ENCODE measurements around the gene OLFM2.

The OLFM2 gene

DNA sequence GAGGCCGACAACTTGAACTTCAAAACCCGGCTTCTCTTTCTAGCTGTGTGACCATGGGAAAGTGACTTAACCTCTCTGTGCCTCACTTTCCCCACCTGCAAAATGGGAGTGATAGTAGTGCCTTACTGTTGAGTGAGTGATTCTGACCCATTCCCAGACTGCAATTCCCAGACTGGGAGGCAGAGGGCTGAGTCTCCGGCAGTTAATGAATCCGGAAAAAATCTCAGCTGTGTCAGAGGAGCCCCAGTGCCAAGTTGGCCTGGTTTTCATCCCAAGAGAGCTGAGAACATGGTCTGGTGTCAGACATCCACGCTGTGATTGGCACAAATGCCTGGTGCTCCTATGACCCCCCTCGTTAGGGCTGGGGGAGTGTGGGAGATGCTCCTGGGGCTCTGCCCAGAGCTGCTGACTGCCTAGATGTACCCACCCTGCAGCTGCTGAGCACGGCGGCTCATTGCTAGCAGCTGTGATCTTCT is 51.2 kb downstream of the OLFM2 start:
- Histone ChIP-seq H3K36me3 (ENCODE audit: insufficient read depth) (no peaks in the 10 kb centered on the region), H4K20me1 (ENCODE audit: insufficient read depth) (no peaks in the 10 kb centered on the region), H3K27ac (no peak overlapping the region), H3K9ac (no peak overlapping the region), H3K27me3 (ENCODE audit: insufficient read depth, low read depth) (peaks cover 49% of the 10 kb centered on the region), H2AFZ (ENCODE audit: low read depth) (no peak overlapping the region), H3K4me1 (ENCODE audit: low read depth, poor library complexity, severe bottlenecking) (no peaks in the 10 kb centered on the region), H3K79me2 (ENCODE audit: insufficient read depth, low read depth) (no peaks in the 10 kb centered on the region), H3K4me3 (IDR thresholded peaks at IDR 0.05; ENCODE audit: insufficient read depth, low read depth, low read length) (no peak overlapping the region), H3K4me2 (no peak overlapping the region)
- TF ChIP-seq, protein P1, sequence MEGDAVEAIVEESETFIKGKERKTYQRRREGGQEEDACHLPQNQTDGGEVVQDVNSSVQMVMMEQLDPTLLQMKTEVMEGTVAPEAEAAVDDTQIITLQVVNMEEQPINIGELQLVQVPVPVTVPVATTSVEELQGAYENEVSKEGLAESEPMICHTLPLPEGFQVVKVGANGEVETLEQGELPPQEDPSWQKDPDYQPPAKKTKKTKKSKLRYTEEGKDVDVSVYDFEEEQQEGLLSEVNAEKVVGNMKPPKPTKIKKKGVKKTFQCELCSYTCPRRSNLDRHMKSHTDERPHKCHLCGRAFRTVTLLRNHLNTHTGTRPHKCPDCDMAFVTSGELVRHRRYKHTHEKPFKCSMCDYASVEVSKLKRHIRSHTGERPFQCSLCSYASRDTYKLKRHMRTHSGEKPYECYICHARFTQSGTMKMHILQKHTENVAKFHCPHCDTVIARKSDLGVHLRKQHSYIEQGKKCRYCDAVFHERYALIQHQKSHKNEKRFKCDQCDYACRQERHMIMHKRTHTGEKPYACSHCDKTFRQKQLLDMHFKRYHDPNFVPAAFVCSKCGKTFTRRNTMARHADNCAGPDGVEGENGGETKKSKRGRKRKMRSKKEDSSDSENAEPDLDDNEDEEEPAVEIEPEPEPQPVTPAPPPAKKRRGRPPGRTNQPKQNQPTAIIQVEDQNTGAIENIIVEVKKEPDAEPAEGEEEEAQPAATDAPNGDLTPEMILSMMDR (conservative IDR thresholded peaks at IDR 0.05; ENCODE audit: low read depth, low read length): no peak

DNA sequence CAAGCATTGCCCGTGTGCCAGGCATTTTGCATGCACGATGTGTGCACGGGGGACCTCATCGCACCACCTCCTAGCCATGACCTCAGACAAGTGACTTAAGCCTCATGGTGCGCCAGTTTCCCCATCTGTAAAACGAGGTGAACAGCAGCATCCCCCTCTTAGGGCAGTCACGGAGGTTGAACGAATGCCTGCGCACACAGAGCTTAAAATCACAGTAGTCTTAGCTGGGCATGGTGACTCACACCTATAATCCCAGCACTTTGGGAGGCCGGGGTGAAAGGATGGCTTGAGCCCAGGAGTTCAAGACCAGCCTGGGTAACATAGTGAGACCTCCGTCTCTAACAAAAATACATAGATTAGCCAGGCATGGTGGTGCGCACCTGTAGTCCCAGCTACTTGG is 52.6 kb downstream of the OLFM2 start:
- no peaks in the 10 kb centered on the region for H3K79me2 ChIP-seq (ENCODE audit: insufficient read depth, low read depth)
- H3K4me3 ChIP-seq (IDR thresholded peaks at IDR 0.05; ENCODE audit: insufficient read depth, low read depth, low read length): no peak overlapping the region
- TF ChIP-seq, protein P1 (conservative IDR thresholded peaks at IDR 0.05; ENCODE audit: low read depth, low read length): no peak
- H3K36me3 ChIP-seq (ENCODE audit: insufficient read depth): no peaks in the 10 kb centered on the region
- H4K20me1 ChIP-seq (ENCODE audit: insufficient read depth): no peaks in the 10 kb centered on the region
- H3K27ac ChIP-seq: no peak overlapping the region
- H3K9ac ChIP-seq: no peak overlapping the region
- no peaks in the 10 kb centered on the region for H3K4me1 ChIP-seq (ENCODE audit: low read depth, poor library complexity, severe bottlenecking)
- H3K4me2 ChIP-seq: no peak overlapping the region
- no peak overlapping the region for H2AFZ ChIP-seq (ENCODE audit: low read depth)
- H3K27me3 ChIP-seq (ENCODE audit: insufficient read depth, low read depth): peaks cover 38% of the 10 kb centered on the region

DNA sequence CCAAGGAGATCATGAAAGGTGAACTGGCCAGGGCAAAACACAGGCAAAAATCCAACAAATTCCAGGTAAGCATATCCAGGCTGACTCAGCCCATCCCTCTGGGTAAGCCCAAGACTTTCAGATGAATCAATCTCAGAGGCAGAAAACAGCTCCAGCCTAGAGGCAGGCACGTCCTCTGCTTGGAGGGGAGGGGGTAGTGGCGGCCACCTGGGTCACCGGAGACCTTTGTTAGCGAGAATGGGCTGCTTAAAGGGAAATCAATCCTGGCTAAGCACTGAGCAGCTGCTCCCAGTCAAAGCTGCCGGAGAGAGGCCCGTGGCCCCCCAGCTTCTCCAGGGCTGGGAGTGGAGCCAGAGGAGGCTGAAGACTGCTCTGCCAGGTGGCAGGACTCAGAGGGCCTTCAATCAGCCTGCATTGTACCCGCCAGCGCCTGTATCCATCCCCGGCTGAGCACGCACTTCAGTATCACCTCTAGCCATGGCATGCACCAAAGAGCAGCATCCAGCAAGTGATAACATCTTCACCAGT is 53.0 kb downstream of the OLFM2 start:
- Histone ChIP-seq H3K27me3 (ENCODE audit: insufficient read depth, low read depth) (peaks cover 34% of the 10 kb centered on the region), H4K20me1 (ENCODE audit: insufficient read depth) (no peaks in the 10 kb centered on the region), H3K4me1 (ENCODE audit: low read depth, poor library complexity, severe bottlenecking) (no peaks in the 10 kb centered on the region), H3K27ac (no peak overlapping the region), H2AFZ (ENCODE audit: low read depth) (no peak overlapping the region), H3K4me2 (no peak overlapping the region), H3K9ac (no peak overlapping the region), H3K4me3 (IDR thresholded peaks at IDR 0.05; ENCODE audit: insufficient read depth, low read depth, low read length) (no peak overlapping the region), H3K36me3 (ENCODE audit: insufficient read depth) (no peaks in the 10 kb centered on the region), H3K79me2 (ENCODE audit: insufficient read depth, low read depth) (no peaks in the 10 kb centered on the region)
- TF ChIP-seq, protein P1 (conservative IDR thresholded peaks at IDR 0.05; ENCODE audit: low read depth, low read length): no peak

DNA sequence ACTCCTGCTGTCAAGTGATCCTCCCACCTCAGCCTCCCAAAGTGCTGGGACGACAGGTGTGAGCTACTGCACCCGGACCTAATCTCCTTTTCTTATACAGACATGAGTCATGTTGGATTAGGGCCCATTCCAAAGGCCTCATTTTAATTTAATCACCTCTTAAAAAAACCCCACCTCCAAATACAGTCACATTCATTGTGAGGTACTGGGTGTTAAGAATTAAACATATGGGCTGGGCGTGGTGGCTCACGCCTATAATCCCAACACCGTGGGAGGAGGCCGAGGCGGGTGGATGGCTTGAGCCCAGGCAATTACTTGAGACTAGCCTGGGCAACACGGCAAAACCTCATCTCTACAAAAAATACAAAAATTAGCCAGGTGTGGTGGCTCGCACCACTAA is 54.6 kb downstream of the OLFM2 start:
- Histone ChIP-seq H3K27me3 (ENCODE audit: insufficient read depth, low read depth) (peaks cover 22% of the 10 kb centered on the region; the same call in 1 of the 2 replicates), H3K4me3 (IDR thresholded peaks at IDR 0.05; ENCODE audit: insufficient read depth, low read depth, low read length) (no peak overlapping the region), H3K27ac (no peak overlapping the region), H3K4me2 (no peak overlapping the region), H3K79me2 (ENCODE audit: insufficient read depth, low read depth) (no peaks in the 10 kb centered on the region), H4K20me1 (ENCODE audit: insufficient read depth) (no peaks in the 10 kb centered on the region), H2AFZ (ENCODE audit: low read depth) (no peak overlapping the region), H3K4me1 (ENCODE audit: low read depth, poor library complexity, severe bottlenecking) (no peaks in the 10 kb centered on the region), H3K36me3 (ENCODE audit: insufficient read depth) (no peaks in the 10 kb centered on the region), H3K9ac (no peak overlapping the region)
- TF ChIP-seq, protein P1 (conservative IDR thresholded peaks at IDR 0.05; ENCODE audit: low read depth, low read length): no peak
